Motor neuron (in vitro differentiated cells): ENCODE measurements around the gene MARCHF11. TPM values are rescaled to one million over a fixed set of nuclear protein-coding genes. Genes with fewer than 3 reads are reported as not detected.

Experiments
- ATAC-seq, 8 experiments: fragments of 200-7000 bp; cut with Tn5 transposase; replicated peaks in 6 of 8; 2 replicates each; pipeline ENCODE4 v1.8.0; 2021; ENCODE audit warnings: mild to moderate bottlenecking in 8 of 8, moderate library complexity in 8 of 8
- H3K27ac ChIP-seq, 2 donors: fragments of 250-450 bp; sonication (Bioruptor Pico); 2 replicates each; pipeline ENCODE4 v1.9.0; 2021; ENCODE audit warnings: antibody characterized with exemption in 2 of 2, mild to moderate bottlenecking in 2 of 2, moderate library complexity in 1 of 2
- H3K4me1 ChIP-seq, 2 donors: fragments of 250-450 bp; sonication (Bioruptor Pico); replicated peaks in 1 of 2; 2 replicates each; pipeline ENCODE4 v1.6.1; 2021; ENCODE audit warnings: antibody characterized with exemption in 2 of 2, mild to moderate bottlenecking in 2 of 2, moderate library complexity in 1 of 2
- H3K4me3 ChIP-seq, 5 donors: fragments of 250-450 bp; sonication (Bioruptor Pico); 2 replicates each; pipeline ENCODE4 v1.9.0; 2021; ENCODE audit warnings: antibody characterized with exemption in 5 of 5, mild to moderate bottlenecking in 5 of 5, moderate library complexity in 4 of 5
- WGBS, 10 experiments: fragments of 450-650 bp; shearing (Covaris generic); methylation state at CpG; one replicate each; pipeline ENCODE4 v1.0.0; 2022; 5-methylcytosine and 5-hydroxymethylcytosine counted together
- in situ Hi-C, 9 experiments: fragments of 400-800 bp; cut with MboI; loops; one replicate each; pipeline ENCODE4 v1.15.0; 2021; ENCODE audit warnings: low sequenced_read_pairs in 9 of 9, low pct_unique_long_range_greater_than_20kb in 2 of 9; ENCODE audit not compliant: unreplicated experiment in 9 of 9
- total RNA-seq, 8 experiments: library from RNA; unstranded; fragments of 300-600 nt; gene quantifications; 2 replicates each; pipeline versions ENCODE4 v1.2.3 to v1.2.4, GENCODE V29; 2022

Gene MARCHF11, protein sequence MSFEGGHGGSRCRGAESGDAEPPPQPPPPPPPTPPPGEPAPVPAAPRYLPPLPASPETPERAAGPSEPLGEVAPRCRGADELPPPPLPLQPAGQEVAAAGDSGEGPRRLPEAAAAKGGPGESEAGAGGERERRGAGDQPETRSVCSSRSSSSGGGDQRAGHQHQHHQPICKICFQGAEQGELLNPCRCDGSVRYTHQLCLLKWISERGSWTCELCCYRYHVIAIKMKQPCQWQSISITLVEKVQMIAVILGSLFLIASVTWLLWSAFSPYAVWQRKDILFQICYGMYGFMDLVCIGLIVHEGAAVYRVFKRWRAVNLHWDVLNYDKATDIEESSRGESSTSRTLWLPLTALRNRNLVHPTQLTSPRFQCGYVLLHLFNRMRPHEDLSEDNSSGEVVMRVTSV
- 1 to 10 TPM in 5 of 8 experiments, not detected in 3; 3.7 to 8.8 (median 3.9) TPM for total RNA-seq

DNA sequence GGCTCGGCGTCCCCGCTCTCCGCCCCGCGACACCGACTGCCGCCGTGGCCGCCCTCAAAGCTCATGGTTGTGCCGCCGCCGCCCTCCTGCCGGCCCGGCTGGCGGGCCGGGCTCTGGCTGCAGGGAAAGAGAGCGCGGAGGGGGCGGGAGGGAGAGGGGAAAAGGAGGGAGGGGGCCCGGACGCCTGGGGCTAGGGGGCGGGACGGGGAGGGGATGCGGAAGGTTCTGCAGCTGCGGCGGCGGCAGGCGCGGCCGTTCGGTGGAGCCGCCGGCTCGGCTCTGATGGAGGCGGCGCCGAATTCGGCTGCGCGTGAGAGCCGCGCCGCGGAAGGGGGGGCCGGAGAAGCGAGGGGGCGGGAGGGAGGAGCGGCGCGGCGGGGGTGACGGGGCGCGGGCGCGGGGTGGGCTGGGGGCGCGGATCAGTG is at the start of gene MARCHF11:
Gene MARCHF11 (minus strand): TSS at position 281 of the 425 bp plus-strand sequence. CDS start 216 bp downstream, at position 65.
- Histone ChIP-seq H3K4me3 (peak within 1 kb of the TSS; percentile 45 to 69 (median 54)), H3K4me1 (peaks cover 0 to 7% of the 10 kb centered on the region in 2 donors), H3K27ac (peak within 1 kb of the TSS; percentile 3 to 22)
- WGBS, 10 experiments = no CpG with 5 or more reads among the region's 59 CpGs
- ATAC-seq = peak in 7 of 8 experiments; percentile 6 to 69 (median 54)
- in situ Hi-C loops = loop anchor here in 3 of 9 experiments (25.0 kb wide), 2 partner anchors 258 to 283 kb away; partner anchors contain the start of gene ZNF622 (in 1 of the 3)

DNA sequence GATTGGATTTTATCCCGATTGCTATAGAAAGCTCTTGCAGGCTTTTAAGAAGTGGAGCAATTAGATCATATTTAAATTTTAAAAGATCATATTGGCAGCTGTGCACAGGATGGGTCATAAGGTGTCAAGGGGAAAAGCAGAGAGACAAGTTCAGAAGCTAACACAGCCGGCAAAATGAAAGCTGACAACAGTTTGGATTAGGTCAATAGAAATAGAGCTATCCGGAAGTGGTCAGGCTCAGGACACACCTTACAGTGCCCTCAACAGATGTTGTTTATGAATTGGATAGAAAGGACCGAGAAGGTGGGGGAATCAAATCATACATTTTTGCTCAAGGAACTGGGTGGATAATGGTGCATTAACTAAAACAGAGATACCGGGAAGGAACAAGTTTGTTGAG is 46.3 kb upstream of the MARCHF11 start:
- Histone ChIP-seq H3K4me1 (no peaks in the 10 kb centered on the region), H3K27ac (no peak overlapping the region), H3K4me3 (no peak overlapping the region)
- ATAC-seq = no peak
- in situ Hi-C loops = no loop called here
- WGBS, 10 experiments = 38 to 100% (median 70%) methylated on average over 1 to 5 of the region's 5 CpGs

DNA sequence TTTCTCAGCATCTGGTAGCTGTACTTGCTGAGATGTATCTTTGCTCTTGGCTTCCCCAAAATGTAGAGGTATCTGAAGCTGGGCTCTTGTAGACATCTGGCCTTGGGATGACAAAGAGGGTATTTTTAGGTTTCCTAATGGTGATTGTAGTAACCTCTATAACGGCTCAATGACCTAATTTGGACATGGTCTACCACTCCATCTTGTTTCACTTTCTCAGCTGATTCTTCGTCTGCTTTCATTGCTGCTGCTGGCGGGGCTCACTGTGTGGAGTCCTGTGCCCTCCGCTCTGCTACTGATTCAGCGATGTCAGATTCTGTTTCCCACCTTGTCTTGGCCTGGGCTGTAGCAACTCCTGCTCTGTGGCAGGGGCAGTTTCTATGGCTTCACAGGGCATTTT is 12.7 kb upstream of the MARCHF11 start:
- in situ Hi-C loops = loop anchor here in 3 of 9 experiments (25.0 kb wide), 2 partner anchors 245 to 270 kb away; partner anchors contain the start of gene ZNF622 (in 1 of the 3)

DNA sequence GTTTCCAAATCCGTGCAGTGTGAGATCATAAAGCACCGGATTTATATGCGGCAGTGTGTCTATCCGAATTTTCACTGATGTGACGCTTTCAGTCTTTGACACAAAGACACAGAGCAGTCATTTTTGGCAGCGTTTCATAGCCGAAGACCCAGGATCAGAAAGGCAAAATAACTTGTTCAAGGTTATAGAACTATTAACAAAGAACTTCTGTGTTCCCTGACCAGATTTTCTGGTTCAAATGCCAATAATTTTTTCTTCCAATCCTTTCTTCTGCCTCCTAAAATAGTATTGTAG is 1.1 kb upstream of the MARCHF11 start:
- Histone ChIP-seq H3K4me1 (peaks cover 0 to 7% of the 10 kb centered on the region in 2 donors), H3K4me3 (peak overlapping the region in 1 of 5 donors; percentile 69), H3K27ac (no peak overlapping the region)
- in situ Hi-C loops = loop anchor here in 3 of 9 experiments (25.0 kb wide), 2 partner anchors 257 to 282 kb away; partner anchors contain the start of gene ZNF622 (in 1 of the 3)
- 8 to 55% (median 31%) methylated on average over 3 to 7 of the region's 7 CpGs; no CpG with 5 or more reads in 4 of the 10 experiments for WGBS, 10 experiments
- no peak for ATAC-seq

More for the DNA sequence above, 12.7 kb upstream of the MARCHF11 start:
- WGBS, 10 experiments = 3 to 79% (median 66%) methylated on average over 1 to 5 of the region's 5 CpGs; no CpG with 5 or more reads in 2 of the 10 experiments
- no peaks in the 10 kb centered on the region for H3K4me1 ChIP-seq
- no peak overlapping the region for H3K27ac ChIP-seq
- no peak overlapping the region for H3K4me3 ChIP-seq
- ATAC-seq = no peak

DNA sequence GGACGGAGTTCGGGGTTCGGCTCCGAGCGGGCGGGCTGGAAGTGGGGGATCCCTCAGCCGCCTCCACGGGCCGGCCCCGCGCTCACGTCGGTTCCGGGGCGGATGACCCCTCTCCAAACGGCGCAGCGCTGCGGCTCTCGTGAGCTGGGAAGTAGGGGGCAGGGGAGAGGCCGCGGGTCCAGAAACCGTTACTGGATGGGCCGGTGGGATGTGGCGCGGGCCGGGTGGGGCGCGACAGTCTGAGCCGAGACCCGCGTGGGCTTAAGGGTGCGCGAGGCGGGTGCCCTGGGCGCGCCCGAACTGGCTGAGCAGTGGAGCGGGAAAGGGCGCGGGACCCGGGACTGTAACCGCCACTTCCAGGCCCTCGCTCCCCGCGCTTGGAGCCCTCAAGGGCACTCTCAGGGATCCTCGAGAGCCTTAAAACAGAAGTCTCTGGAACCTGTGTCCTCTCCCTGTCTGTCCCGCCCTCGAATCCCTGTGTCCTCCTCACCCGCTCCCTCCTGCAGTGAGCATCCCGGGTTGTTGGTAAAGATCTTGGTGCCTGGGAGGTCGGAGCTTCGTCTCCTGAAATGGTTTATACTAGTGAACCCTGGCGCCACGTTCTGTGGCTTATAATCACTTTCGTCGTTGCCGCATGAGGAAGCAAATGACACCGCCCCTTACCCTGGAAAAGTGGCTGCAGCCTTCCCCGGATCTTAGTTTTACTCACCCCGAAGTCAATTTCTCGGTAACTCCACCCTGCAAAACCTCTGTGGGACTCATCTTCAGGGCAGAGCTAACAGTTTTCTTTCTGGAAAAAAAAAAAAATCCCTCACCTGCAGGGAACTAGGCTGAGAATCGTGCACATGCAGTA is 571 bp upstream of the MARCHF11 start:
- peak in 5 of 8 experiments; percentile 26 to 55 (median 41) for ATAC-seq
- 0 to 15% (median 4%) methylated on average over 1 to 14 of the region's 63 CpGs; no CpG with 5 or more reads in 1 of the 10 experiments for WGBS, 10 experiments
- Histone ChIP-seq H3K27ac (no peak overlapping the region), H3K4me1 (peaks cover 0 to 7% of the 10 kb centered on the region in 2 donors), H3K4me3 (peak overlapping the region; percentile 45 to 69 (median 54))
- in situ Hi-C loops = loop anchor here in 3 of 9 experiments (25.0 kb wide), 2 partner anchors 257 to 282 kb away; partner anchors contain the start of gene ZNF622 (in 1 of the 3)

DNA sequence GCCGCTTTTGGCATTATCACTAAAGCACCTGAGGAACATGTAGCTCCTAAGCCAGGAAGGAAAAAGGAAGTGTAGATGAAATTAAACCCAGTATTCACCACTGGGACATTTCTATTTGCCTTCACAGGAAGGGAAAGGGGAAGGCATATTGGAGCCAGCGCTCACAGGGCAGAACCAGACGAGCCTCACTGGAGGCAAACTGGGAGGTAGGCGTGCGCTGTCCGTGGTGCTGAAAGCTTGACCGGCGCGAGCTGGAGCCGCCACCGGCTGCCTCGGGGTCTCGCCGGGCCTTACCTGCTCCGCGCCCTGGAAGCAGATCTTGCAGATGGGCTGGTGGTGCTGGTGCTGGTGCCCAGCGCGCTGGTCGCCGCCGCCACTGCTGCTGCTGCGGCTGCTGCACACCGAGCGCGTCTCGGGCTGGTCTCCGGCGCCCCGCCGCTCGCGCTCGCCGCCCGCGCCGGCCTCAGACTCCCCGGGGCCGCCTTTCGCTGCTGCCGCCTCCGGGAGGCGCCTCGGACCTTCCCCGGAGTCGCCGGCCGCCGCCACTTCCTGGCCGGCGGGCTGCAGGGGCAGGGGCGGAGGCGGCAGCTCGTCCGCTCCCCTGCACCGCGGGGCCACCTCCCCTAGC is 732 bp downstream of the MARCHF11 start:
- peaks cover 0 to 7% of the 10 kb centered on the region in 2 donors for H3K4me1 ChIP-seq
- ATAC-seq = peak; percentile 74 to 98 (median 80)
- H3K4me3 ChIP-seq = peak overlapping the region; percentile 45 to 69 (median 54)
- 6 to 100% (median 17%) methylated on average over 1 to 15 of the region's 57 CpGs; no CpG with 5 or more reads in 1 of the 10 experiments for WGBS, 10 experiments
- H3K27ac ChIP-seq = peak overlapping the region; percentile 3 to 22
- in situ Hi-C loops = loop anchor here in 3 of 9 experiments (25.0 kb wide), 2 partner anchors 258 to 283 kb away; partner anchors contain the start of gene ZNF622 (in 1 of the 3)

DNA sequence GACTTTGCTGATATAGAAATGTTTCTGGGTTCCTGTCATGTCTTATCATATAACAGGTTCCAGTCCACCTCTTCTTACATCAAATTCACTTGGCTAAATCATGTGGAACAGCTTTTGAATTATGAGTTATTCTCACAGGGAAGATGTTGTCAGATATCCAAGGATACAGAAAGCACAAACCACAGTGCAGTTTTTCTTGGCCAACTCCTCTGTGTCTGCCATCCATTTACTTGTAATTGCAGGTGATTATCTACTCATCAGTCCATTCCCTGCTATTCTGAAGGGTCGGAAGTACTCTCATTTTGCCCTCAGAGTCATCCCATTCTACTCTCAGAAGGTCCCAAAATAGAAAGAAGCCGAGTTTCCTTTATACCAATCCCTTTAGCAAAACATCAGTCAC is 10.0 kb downstream of the MARCHF11 start:
- in situ Hi-C loops = loop anchor here in 6 of 9 experiments (10.0 to 25.0 kb wide), 3 partner anchors 268 to 293 kb away; partner anchors contain the start of gene ZNF622 (in 4 of the 6)
- WGBS, 10 experiments = 0 to 80% (median 50%) methylated on average over 1 to 2 of the region's 2 CpGs; no CpG with 5 or more reads in 3 of the 10 experiments
- Histone ChIP-seq H3K4me1 (no peaks in the 10 kb centered on the region), H3K4me3 (no peak overlapping the region), H3K27ac (no peak overlapping the region)
- ATAC-seq = no peak

DNA sequence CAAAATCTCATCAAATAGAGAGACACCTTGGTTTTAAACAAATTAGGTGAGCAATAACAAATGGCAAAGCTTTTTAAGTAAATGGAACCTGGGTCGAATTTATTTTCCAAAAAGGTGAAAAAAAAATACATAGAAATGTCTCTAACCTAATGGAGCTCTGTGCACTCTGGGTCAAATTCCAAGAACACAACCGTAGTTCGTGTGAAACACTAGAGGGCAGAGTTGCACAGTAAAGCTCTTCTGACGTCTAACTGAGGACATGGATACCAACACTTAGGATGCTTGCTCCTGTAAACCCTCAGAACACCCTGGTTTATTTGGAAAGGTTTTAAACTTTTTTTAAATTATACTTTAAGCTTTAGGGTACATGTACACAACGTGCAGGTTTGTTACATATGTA is 18.9 kb downstream of the MARCHF11 start:
- no peak overlapping the region for H3K4me3 ChIP-seq
- no peaks in the 10 kb centered on the region for H3K4me1 ChIP-seq
- no peak overlapping the region for H3K27ac ChIP-seq
- in situ Hi-C loops = loop anchor here in 6 of 9 experiments (10.0 to 25.0 kb wide), 3 partner anchors 277 to 302 kb away; partner anchors contain the start of gene ZNF622 (in 4 of the 6)
- peak; percentile 79 to 98 (median 85) for ATAC-seq
- WGBS, 10 experiments = 0 to 7% (median 0%) methylated on average over 2 to 5 of the region's 5 CpGs; no CpG with 5 or more reads in 1 of the 10 experiments

DNA sequence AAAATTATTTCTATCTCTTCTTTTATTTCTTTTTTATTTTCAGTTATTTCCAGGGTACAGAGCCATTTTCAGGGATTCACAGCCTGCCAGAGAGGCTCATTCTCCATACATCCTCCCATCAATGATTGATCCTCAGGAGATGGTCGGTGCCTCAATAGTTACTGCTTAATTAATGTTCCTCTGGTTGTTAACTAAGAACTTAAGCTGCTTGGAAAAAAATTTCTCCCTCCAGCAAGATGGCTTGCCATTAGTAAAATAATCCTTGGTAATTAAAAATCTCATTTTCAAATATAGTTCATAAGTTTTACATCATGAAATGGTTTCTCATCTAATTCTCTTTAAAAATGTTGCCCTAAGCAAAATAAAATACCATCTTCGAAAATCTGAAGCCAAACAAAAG is 20.0 kb downstream of the MARCHF11 start:
- 10 to 90% (median 68%) methylated on average over 1 to 2 of the region's 2 CpGs for WGBS, 10 experiments
- no peak for ATAC-seq
- Histone ChIP-seq H3K27ac (no peak overlapping the region), H3K4me3 (no peak overlapping the region), H3K4me1 (no peaks in the 10 kb centered on the region)
- in situ Hi-C loops = loop anchor here in 6 of 9 experiments (10.0 to 25.0 kb wide), 3 partner anchors 278 to 303 kb away; partner anchors contain the start of gene ZNF622 (in 4 of the 6)

DNA sequence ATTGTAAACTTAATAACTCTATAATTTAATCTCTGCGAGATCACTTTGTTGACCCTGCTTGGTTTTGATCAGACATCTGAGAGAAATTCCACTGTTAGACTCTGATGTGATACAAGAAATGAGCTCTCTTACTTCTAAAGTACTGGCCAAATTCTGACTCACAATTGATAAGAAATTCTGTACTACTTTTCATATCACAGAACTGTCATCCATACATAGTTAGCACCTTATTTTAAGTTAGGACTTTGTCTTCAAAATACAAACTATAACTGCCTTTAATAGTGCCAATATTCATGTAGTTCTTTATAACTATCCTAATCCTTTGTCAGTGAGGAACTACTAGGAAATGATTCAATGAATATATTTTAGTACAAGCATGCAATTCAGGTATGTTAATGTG is 23.4 kb downstream of the MARCHF11 start:
- no peaks in the 10 kb centered on the region for H3K4me1 ChIP-seq
- in situ Hi-C loops = loop anchor here in 5 of 9 experiments (25.0 kb wide), 2 partner anchors 281 to 306 kb away; partner anchors contain the start of gene ZNF622 (in 4 of the 5)
- 20 to 100% (median 82%) methylated on average over 1 of the region's 1 CpG; no CpG with 5 or more reads in 3 of the 10 experiments for WGBS, 10 experiments
- no peak overlapping the region for H3K27ac ChIP-seq
- H3K4me3 ChIP-seq = no peak overlapping the region
- ATAC-seq = no peak

DNA sequence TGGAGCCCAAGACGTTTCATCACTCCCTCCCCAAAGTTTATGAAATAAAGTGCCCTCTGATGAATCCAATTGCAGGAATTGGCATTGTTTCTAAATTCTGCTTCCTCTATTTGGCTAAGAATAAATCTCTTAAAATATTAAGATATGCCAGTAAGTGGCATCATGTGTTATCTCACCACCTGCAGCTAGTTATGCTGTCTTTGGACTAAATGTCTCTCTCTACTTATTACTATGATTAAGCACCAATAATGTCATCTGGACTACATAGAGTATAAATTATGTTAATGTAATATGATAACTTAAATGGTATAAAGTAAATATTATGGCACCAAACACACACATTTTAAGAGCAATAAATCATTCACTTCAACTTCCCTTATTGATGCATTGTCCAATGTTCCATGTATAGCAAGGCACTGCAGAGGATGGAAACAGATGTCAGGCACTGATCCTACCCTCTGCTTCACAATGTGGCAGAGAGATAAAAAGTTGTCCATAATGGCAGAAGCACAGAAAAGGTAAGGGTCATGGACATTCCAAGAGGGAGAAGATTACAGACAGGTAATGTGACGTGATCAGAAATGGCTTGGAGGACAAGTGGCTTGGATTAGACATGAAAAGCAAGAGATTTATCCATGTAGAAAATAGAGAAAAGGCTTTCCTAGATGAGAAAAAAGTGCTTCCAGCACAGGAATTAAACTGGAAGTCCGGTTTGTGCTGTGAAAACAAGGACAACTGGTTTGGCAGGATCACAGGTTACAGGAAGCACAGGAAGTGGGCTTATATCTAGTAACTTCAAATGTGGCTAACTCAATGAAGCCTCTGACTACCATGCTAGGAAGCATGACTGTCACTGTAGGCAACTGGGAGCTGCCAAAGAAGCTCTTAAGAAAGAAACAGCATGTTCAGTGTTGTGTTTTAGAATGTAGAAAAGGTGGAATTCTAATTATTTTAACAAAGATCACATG is 26.7 kb downstream of the MARCHF11 start:
- WGBS, 10 experiments = 5 to 87% (median 63%) methylated on average over 1 to 3 of the region's 3 CpGs; no CpG with 5 or more reads in 1 of the 10 experiments
- in situ Hi-C loops = loop anchor here in 5 of 9 experiments (25.0 kb wide), 2 partner anchors 284 to 309 kb away; partner anchors contain the start of gene ZNF622 (in 4 of the 5)
- H3K4me1 ChIP-seq = no peaks in the 10 kb centered on the region
- H3K4me3 ChIP-seq = no peak overlapping the region
- no peak for ATAC-seq
- no peak overlapping the region for H3K27ac ChIP-seq
